GM21786 (cell line): ENCODE data around the gene ZNF516.
"Not testable (repeated sequence)": the region's sequence is repeated elsewhere in the genome, so short reads cannot be mapped to it uniquely, and the experiment has no call there.

Source experiments
- ATAC-seq: cut with Tn5 transposase; IDR thresholded peaks from one replicate; pipeline ENCODE4 v1.9.1; 2021; ENCODE audit not compliant: unreplicated experiment

Gene ZNF516

GRCh38 chr18:76490670-76491472 is 4.2 kb downstream of the ZNF516 start:
- ATAC-seq = no peak

GRCh38 chr18:76490033-76490432 is 5.0 kb downstream of the ZNF516 start:
- ATAC-seq = no peak

- ATAC-seq = no peak
Observed at GRCh38 chr18:76489081-76489480, 6.0 kb downstream of the ZNF516 start.

GRCh38 chr18:76488190-76488589 is 6.9 kb downstream of the ZNF516 start:
- no peak for ATAC-seq

GRCh38 chr18:76487782-76488181 is 7.3 kb downstream of the ZNF516 start:
- ATAC-seq = no peak

- no peak for ATAC-seq
Observed at GRCh38 chr18:76487070-76487469, 8.0 kb downstream of the ZNF516 start.

- ATAC-seq = no peak
Observed at GRCh38 chr18:76486574-76486973, 8.5 kb downstream of the ZNF516 start.

- ATAC-seq = no peak
Observed at GRCh38 chr18:76486038-76486437, 9.0 kb downstream of the ZNF516 start.

GRCh38 chr18:76484749-76485387 is 10.2 kb downstream of the ZNF516 start:
- peak; percentile 65 for ATAC-seq

- ATAC-seq = no peak
Observed at GRCh38 chr18:76483780-76484179, 11.3 kb downstream of the ZNF516 start.

GRCh38 chr18:76482971-76483691 is 11.9 kb downstream of the ZNF516 start:
- no peak for ATAC-seq

GRCh38 chr18:76482267-76482666 is 12.8 kb downstream of the ZNF516 start:
- no peak for ATAC-seq

- no peak for ATAC-seq
Observed at GRCh38 chr18:76480913-76481312, 14.1 kb downstream of the ZNF516 start.

GRCh38 chr18:76479351-76480238 is 15.4 kb downstream of the ZNF516 start:
- no peak for ATAC-seq

- peak; percentile 44 for ATAC-seq
Observed at GRCh38 chr18:76476665-76477561, 18.1 kb downstream of the ZNF516 start.

GRCh38 chr18:76475450-76476194 is 19.4 kb downstream of the ZNF516 start:
- no peak for ATAC-seq

GRCh38 chr18:76474824-76475223 is 20.2 kb downstream of the ZNF516 start:
- no peak for ATAC-seq

GRCh38 chr18:76473521-76473920 is 21.5 kb downstream of the ZNF516 start:
- ATAC-seq = not testable (repeated sequence)

- ATAC-seq = no peak
Observed at GRCh38 chr18:76472829-76473228, 22.2 kb downstream of the ZNF516 start.
